ENCODE results near the gene TCF4. TPM values are rescaled to one million over a fixed set of nuclear protein-coding genes. Genes with fewer than 3 reads are reported as not detected.

Gene TCF4
- polyA plus RNA-seq, 1 donor (not counting 4 experiments of a cell fraction or from before 2014, with no cell fraction given), result 9.7 TPM

- DNase-seq (ENCODE audit: low read depth, low spot score) (no peak), FAIRE-seq (no peak)
- Histone ChIP-seq H3K27me3 (ENCODE audit: control insufficient read depth, extremely low read depth, insufficient read depth, low read length) (no peaks in the 10 kb centered on the region), H3K79me2 (ENCODE audit: control insufficient read depth, insufficient read depth, low read length) (no peaks in the 10 kb centered on the region), H3K9ac (ENCODE audit: control insufficient read depth, extremely low read depth, insufficient read depth, low read length) (no peak overlapping the region), H3K4me3 (ENCODE audit: control insufficient read depth in 2 of 3, extremely low read depth in 1 of 3, insufficient read depth in 2 of 3, low read depth in 1 of 3, low read length in 3 of 3) (no peak overlapping the region), H3K9me3 (ENCODE audit: control insufficient read depth, low read depth, low read length) (no peaks in the 10 kb centered on the region), H3K4me2 (ENCODE audit: control insufficient read depth, extremely low read depth, insufficient read depth, low read depth, low read length) (no peak overlapping the region), H3K36me3 (ENCODE audit: control insufficient read depth in 2 of 2, extremely low read depth in 1 of 2, insufficient read depth in 2 of 2, low read length in 2 of 2) (no peaks in the 10 kb centered on the region), H3K27ac (ENCODE audit: control insufficient read depth, insufficient read depth, low read length) (no peak overlapping the region), H2AFZ (ENCODE audit: control insufficient read depth, low read length) (no peak overlapping the region), H3K9me1 (ENCODE audit: control insufficient read depth, extremely low read depth, insufficient read depth, low read length) (no peaks in the 10 kb centered on the region), H3K4me1 (ENCODE audit: control insufficient read depth, extremely low read depth, insufficient read depth, low read length) (no peaks in the 10 kb centered on the region), H4K20me1 (ENCODE audit: control insufficient read depth, extremely low read depth, insufficient read depth, low read length) (no peaks in the 10 kb centered on the region)
- dilution Hi-C loops (cut with MboI; ENCODE audit: extremely low pct_ligation_motif_present, low sequenced_read_pairs), result no loop called here
- TF ChIP-seq EZH2 (IDR thresholded peaks at IDR 0.05; ENCODE audit: low read length), result no peak
- TF ChIP-seq CTCF (optimal IDR thresholded peaks at IDR 0.05 in 1 of 3, IDR thresholded peaks at IDR 0.05 in 1 of 3, conservative IDR thresholded peaks at IDR 0.05 in 1 of 3; ENCODE audit: extremely low read depth in 1 of 3, insufficient read depth in 2 of 3, low read length in 3 of 3), result no peak
These were observed 44.8 kb downstream of the TCF4 start for GRCh38 chr18:55543130-55543704.

GRCh38 chr18:55541571-55541970 is 46.4 kb downstream of the TCF4 start:
- no peaks in the 10 kb centered on the region for H3K36me3 ChIP-seq (ENCODE audit: control insufficient read depth in 2 of 2, extremely low read depth in 1 of 2, insufficient read depth in 2 of 2, low read length in 2 of 2)
- no peak for TF ChIP-seq EZH2 (IDR thresholded peaks at IDR 0.05; ENCODE audit: low read length)
- no peak for TF ChIP-seq CTCF (optimal IDR thresholded peaks at IDR 0.05 in 1 of 3, IDR thresholded peaks at IDR 0.05 in 1 of 3, conservative IDR thresholded peaks at IDR 0.05 in 1 of 3; ENCODE audit: extremely low read depth in 1 of 3, insufficient read depth in 2 of 3, low read length in 3 of 3)
- no peak overlapping the region for H3K4me3 ChIP-seq (ENCODE audit: control insufficient read depth in 2 of 3, extremely low read depth in 1 of 3, insufficient read depth in 2 of 3, low read depth in 1 of 3, low read length in 3 of 3)
- FAIRE-seq (no peak), DNase-seq (ENCODE audit: low read depth, low spot score) (no peak)
- H3K9ac ChIP-seq (ENCODE audit: control insufficient read depth, extremely low read depth, insufficient read depth, low read length), result no peak overlapping the region
- H3K27ac ChIP-seq (ENCODE audit: control insufficient read depth, insufficient read depth, low read length), result no peak overlapping the region
- dilution Hi-C loops (cut with MboI; ENCODE audit: extremely low pct_ligation_motif_present, low sequenced_read_pairs), result no loop called here
- H2AFZ ChIP-seq (ENCODE audit: control insufficient read depth, low read length), result no peak overlapping the region
- H3K79me2 ChIP-seq (ENCODE audit: control insufficient read depth, insufficient read depth, low read length), result no peaks in the 10 kb centered on the region
- H3K27me3 ChIP-seq (ENCODE audit: control insufficient read depth, extremely low read depth, insufficient read depth, low read length), result no peaks in the 10 kb centered on the region
- H4K20me1 ChIP-seq (ENCODE audit: control insufficient read depth, extremely low read depth, insufficient read depth, low read length), result no peaks in the 10 kb centered on the region
- no peaks in the 10 kb centered on the region for H3K4me1 ChIP-seq (ENCODE audit: control insufficient read depth, extremely low read depth, insufficient read depth, low read length)
- no peak overlapping the region for H3K4me2 ChIP-seq (ENCODE audit: control insufficient read depth, extremely low read depth, insufficient read depth, low read depth, low read length)
- no peaks in the 10 kb centered on the region for H3K9me1 ChIP-seq (ENCODE audit: control insufficient read depth, extremely low read depth, insufficient read depth, low read length)
- no peaks in the 10 kb centered on the region for H3K9me3 ChIP-seq (ENCODE audit: control insufficient read depth, low read depth, low read length)

Measured in keratinocyte (primary cell).